Measurements from ENCODE around the gene SLC12A3. TPM values are rescaled to one million over a fixed set of nuclear protein-coding genes. Genes with fewer than 3 reads are reported as not detected.

Gene SLC12A3
- total RNA-seq, 3 donors from 2014 or later = not detected

- no peak overlapping the region for H3K4me3 ChIP-seq
- H3K4me1 ChIP-seq (ENCODE audit: low read depth) = peaks cover 7% of the 10 kb centered on the region
- DNase-seq (peak; percentile 53 to 68 (median 58)), ATAC-seq (peak; percentile 95)
- no peaks in the 10 kb centered on the region for H3K36me3 ChIP-seq (ENCODE audit: low read depth)
- H3K9me3 ChIP-seq = no peaks in the 10 kb centered on the region
- intact Hi-C loops (cut with DNase I, micrococcal nuclease) = no loop called here
- TF ChIP-seq CTCF (IDR thresholded peaks at IDR 0.05) = no peak
Observed at GRCh38 chr16:56824331-56824730, 40.7 kb upstream of the SLC12A3 start.

GRCh38 chr16:56824804-56825203 is 40.2 kb upstream of the SLC12A3 start:
- ATAC-seq = no peak
- intact Hi-C loops (cut with DNase I, micrococcal nuclease) = no loop called here
- no peak for DNase-seq
- Histone ChIP-seq H3K4me1 (ENCODE audit: low read depth) (peaks cover 7% of the 10 kb centered on the region), H3K9me3 (no peaks in the 10 kb centered on the region), H3K36me3 (ENCODE audit: low read depth) (no peaks in the 10 kb centered on the region), H3K4me3 (no peak overlapping the region)
- TF ChIP-seq CTCF (IDR thresholded peaks at IDR 0.05) = no peak

- Histone ChIP-seq H3K4me1 (ENCODE audit: low read depth) (peaks cover 7% of the 10 kb centered on the region), H3K9me3 (no peaks in the 10 kb centered on the region), H3K36me3 (ENCODE audit: low read depth) (no peaks in the 10 kb centered on the region), H3K4me3 (no peak overlapping the region)
- intact Hi-C loops (cut with DNase I, micrococcal nuclease) = no loop called here
- no peak for ATAC-seq
- TF ChIP-seq CTCF (IDR thresholded peaks at IDR 0.05) = no peak
- DNase-seq = no peak
Observed at GRCh38 chr16:56825826-56826225, 39.2 kb upstream of the SLC12A3 start.

- DNase-seq (no peak), ATAC-seq (no peak)
- intact Hi-C loops (cut with DNase I, micrococcal nuclease) = no loop called here
- no peaks in the 10 kb centered on the region for H3K9me3 ChIP-seq
- H3K36me3 ChIP-seq (ENCODE audit: low read depth) = no peaks in the 10 kb centered on the region
- no peak for TF ChIP-seq CTCF (IDR thresholded peaks at IDR 0.05)
- no peak overlapping the region for H3K4me3 ChIP-seq
- peaks cover 7% of the 10 kb centered on the region for H3K4me1 ChIP-seq (ENCODE audit: low read depth)
Observed at GRCh38 chr16:56828647-56829046, 36.4 kb upstream of the SLC12A3 start.

- H3K4me1 ChIP-seq (ENCODE audit: low read depth) = no peaks in the 10 kb centered on the region
- ATAC-seq (no peak), DNase-seq (no peak)
- no peak for TF ChIP-seq CTCF (IDR thresholded peaks at IDR 0.05)
- intact Hi-C loops (cut with DNase I, micrococcal nuclease) = no loop called here
- no peaks in the 10 kb centered on the region for H3K9me3 ChIP-seq
- no peaks in the 10 kb centered on the region for H3K36me3 ChIP-seq (ENCODE audit: low read depth)
- no peak overlapping the region for H3K4me3 ChIP-seq
Observed at GRCh38 chr16:56830669-56831068, 34.3 kb upstream of the SLC12A3 start.

- TF ChIP-seq CTCF (IDR thresholded peaks at IDR 0.05) = no peak
- ATAC-seq = no peak
- Histone ChIP-seq H3K4me3 (no peak overlapping the region), H3K36me3 (ENCODE audit: low read depth) (no peaks in the 10 kb centered on the region), H3K9me3 (no peaks in the 10 kb centered on the region), H3K4me1 (ENCODE audit: low read depth) (no peaks in the 10 kb centered on the region)
- DNase-seq = no peak
- intact Hi-C loops (cut with DNase I, micrococcal nuclease) = no loop called here
Observed at GRCh38 chr16:56832768-56833167, 32.2 kb upstream of the SLC12A3 start.
